T1000 (cell line): Measurements from ENCODE around the gene FSTL4.

Experiments used
- DNase-seq: peaks from one replicate; lab custom pipeline; 2025; ENCODE audit warnings: mixed read lengths; lab: John Stamatoyannopoulos, UW

FSTL4 gene

DNA sequence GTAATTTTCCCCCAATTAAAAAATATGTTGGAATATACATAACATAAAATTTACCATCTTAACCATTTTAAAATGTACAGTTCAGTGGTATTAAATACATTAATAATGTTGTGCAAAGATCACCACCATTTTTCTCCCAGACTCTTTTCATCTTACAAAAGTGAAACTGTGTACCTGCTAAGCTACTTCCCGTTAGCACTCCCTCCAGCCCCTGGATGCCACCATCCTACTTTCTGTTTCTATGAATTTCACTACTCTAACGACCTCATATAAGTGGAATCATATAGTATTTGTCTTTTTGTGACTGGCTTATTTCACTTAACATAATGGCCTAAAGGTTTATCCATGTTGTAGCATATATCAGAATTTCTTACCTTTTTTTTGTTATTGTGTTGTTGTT is 447.6 kb downstream of the FSTL4 start:
- no peak for DNase-seq

DNA sequence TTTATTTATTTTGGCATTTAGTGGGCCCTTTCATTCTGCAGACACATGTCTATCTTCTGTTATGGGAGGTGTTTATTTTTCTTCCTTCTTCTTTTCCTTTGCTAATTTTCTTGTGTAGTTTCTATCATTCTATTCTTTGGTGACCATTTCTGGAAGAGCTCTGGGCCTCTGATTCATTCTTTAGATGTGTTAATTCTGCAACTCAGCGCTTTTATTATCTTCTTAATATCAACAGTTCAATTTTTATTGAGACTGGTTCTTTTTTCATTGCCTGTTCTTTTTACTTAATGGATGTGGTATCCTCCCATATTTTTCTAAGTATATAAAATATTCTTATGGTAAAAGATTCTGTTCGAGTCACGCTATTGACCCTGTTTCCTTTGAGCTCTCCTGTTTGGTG is 448.5 kb downstream of the FSTL4 start:
- DNase-seq = no peak

DNA sequence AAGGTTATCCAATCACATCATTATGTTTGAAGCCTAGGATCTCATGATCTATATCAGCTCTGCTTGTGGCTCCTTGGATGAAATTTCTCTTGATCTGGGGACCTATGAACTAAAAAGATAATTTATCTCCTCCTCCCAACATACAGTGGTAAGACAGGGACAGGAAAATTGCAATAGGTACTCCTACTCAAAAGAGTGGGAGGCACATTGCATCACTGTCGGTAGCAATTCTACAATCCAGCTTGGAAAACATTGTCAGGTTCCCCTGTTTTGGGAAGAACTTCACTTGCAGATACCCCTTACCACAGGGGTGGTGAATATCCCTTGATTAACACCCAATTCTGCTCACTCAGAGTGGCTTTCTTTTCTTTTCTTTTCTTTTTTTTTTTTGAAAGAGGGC is 452.8 kb downstream of the FSTL4 start:
- DNase-seq = no peak

DNA sequence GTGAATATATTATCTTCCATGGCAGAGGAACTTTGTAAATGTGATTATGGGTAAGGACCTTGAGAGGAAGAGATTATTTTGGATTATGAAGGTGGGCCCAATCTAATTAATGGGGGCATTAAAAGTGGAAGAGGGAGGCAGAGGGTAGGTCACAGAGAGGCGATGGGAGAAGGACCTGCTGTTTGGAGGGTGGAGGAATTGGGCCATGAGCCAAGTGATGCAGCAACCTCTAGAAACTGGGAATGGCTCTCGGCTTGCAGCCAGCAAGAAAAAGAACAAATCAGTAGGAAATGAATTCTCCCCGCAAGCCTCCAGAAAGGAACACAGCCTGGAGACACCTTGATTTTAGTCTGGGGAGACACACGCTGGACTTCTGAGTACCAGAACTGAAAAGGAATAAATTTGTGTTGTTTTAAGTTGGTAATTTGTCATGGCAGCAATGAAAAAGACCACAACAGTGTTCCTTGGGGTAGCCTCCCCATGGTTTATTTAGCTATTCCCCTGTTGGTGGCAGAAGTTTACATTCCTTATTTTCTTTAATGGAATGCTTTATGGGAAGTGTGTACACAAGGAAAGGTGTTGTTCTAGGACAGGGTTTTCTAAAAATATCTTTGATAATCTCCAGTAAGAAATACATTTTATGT is 456.9 kb downstream of the FSTL4 start:
- no peak for DNase-seq

DNA sequence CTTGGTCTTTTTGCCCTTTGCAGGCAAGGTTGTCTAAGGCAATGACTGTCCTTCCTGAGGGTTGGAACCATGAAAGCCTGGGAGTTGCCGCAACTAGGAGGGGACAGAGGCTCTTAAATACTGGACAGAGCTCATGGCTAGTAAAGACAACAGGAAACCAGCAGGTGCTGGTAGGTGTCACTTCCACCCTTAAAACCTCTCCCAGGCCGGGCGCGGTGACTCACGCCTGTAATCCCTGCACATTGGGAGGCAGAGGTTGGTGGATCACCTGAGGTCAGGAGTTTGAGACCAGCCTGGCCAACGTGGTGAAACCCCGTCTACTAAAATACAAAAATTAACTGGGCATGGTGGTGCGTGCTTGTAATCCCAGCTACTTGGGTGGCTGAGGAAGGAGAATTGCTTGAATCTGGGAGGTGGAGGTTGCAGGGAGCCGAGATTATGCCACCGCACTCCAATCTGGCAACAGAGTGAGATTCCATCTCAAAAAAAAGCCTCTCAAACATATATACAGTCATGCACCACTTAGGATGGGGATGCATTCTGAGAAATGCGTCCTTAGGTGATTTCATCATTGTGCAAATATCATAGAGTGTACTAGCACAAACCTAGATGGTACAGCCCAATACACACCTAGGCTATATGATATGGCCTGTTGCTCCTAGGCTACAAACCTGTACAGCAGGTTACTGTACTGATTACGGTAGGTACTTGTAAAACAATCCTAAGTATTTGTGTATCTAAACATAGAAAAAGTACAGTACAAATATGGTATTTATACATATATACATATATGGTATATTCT is 457.9 kb downstream of the FSTL4 start:
- no peak for DNase-seq

DNA sequence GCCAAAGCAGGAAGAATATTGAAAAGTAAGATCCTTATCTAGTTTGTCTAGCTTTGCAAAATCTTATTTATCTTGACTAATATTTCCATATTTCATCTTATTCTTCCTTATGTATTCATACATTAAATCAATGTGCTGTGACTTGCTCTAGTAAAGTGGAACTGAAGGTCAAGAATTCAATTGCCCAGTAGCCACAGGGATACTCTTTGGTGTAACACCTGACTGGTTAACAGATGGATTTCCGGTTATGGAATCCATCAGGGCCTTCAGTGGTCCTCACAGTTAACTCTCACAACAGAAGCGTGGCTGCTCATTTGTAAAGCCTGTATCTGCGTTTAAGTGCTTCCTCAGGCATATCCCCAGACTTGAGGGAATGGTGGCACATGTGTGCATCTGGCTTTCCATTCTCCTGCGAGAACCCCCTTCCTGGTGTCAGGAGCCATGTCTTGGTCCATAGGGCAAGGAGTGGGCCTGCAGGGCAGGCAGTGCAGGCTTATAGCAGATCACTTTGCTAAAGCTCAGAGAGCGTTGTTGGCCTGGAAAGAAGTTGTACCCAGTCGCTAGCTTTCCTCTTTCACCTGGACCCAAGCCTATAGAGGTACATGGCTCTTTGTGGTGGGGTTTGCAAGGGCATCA is 461.3 kb downstream of the FSTL4 start:
- no peak for DNase-seq

DNA sequence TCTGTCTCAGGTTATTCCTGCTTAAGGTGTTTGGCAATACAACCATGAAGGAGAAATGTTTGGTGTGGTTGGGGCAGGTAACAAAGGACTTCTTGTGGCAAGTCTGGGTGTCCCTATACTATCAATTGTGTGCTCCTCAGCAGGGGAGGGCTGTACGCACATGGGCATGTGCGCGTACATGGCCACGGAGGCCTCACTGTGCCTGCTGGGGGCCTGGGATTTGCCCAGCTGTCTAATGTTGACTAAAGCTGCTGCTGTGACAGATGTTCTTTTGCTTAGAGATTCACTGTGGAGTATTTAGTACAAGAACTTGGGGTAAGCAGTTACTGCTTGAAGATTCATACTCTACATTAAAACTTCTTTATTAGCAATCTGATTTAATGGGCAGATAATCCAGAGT is 463.0 kb downstream of the FSTL4 start:
- no peak for DNase-seq

DNA sequence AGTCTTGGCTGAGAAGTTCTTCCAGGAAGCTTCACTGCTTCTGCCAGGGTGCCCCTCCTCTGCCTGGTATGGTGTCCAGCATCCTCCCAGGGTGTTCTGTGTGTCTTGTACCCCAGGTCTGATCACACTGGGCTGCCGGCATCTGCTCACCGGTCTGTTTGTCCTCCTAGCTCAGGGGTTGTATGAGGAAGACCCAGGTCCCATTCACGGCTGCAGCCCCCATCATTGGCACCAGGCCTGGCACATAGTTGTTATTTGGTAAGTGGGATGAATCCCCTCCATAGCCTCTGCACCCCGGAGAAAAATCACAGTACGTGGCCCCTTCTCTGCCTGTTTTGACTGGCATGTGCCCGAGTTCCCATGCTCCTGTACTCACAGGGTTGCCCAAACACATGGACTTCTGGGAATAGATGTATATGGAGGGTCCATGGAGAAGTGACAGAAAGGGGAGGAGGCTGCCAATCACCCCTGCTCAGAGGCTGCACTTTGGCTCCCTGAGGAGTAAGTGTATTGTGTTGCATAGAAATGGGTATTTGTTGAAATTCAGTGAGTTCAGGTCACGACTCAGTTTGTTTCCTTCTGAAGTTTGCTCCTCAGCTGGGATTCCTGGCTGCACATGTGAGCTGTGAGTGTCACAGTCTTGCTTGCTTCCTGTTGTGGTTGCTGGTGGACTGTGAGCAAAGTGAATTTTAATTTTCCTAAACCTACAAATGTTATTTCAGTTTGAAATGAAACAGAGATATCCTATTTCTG is 464.4 kb downstream of the FSTL4 start:
- no peak for DNase-seq

DNA sequence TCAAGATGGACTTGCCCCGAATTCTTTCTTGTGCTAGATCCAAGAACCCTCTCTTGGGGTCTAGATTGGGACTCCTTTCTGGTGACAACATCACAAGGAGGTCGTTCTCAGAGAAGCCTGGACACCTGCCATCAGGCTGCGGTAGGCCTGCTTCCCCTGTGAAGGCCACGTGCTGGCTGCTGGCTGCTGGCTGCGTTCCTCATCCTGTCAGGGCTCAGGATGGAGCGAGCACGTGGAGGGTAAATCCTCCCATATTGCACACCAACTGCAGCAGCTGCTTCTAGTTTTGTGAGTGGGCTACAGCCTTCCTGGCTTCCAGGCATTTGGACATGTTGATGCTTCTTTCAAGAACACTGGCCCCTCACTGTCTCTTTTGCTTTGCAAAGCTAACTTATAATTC is 464.9 kb downstream of the FSTL4 start:
- DNase-seq = no peak
